ENCODE data around the gene AGAP3. TPM values are rescaled to one million over a fixed set of nuclear protein-coding genes. Genes with fewer than 3 reads are reported as not detected.

Gene AGAP3
- total RNA-seq, 1 experiment from 2014 or later: 115 TPM

- peaks cover 29% of the 10 kb centered on the region for H3K36me3 ChIP-seq (ENCODE audit: insufficient read depth, low read length, poor library complexity, severe bottlenecking)
- H3K27ac ChIP-seq (ENCODE audit: low read depth, low read length, poor library complexity, severe bottlenecking): no peak overlapping the region
- ChIA-PET CTCF (no interaction called here), POLR2A (ENCODE audit: low non-redundant PET) (no interaction called here)
- no peaks in the 10 kb centered on the region for H3K4me1 ChIP-seq (ENCODE audit: insufficient read depth, low read length, poor library complexity, severe bottlenecking)
- no peak for DNase-seq (ENCODE audit: low spot score)
- H3K9me3 ChIP-seq (ENCODE audit: low read depth, low read length, poor library complexity, severe bottlenecking): no peaks in the 10 kb centered on the region
- TF ChIP-seq CTCF (conservative IDR thresholded peaks at IDR 0.05; ENCODE audit: low read depth, low read length) (no peak), EZH2 (IDR thresholded peaks at IDR 0.05; ENCODE audit: borderline replicate concordance, low read depth, low read length, poor library complexity, severe bottlenecking) (no peak)
- intact Hi-C loops (cut with micrococcal nuclease; ENCODE audit: unreplicated experiment): no loop called here
- H3K4me3 ChIP-seq (ENCODE audit: low read depth, low read length, poor library complexity, severe bottlenecking): no peak overlapping the region
- no peaks in the 10 kb centered on the region for H3K27me3 ChIP-seq (replicated peaks; ENCODE audit: insufficient read depth, low read depth, low read length, poor library complexity)
- no TSS peak for BruUV-seq (replicated peaks)
Observed at GRCh38 chr7:151133986-151134742, 47.9 kb downstream of the AGAP3 start.

- TF ChIP-seq EZH2 (IDR thresholded peaks at IDR 0.05; ENCODE audit: borderline replicate concordance, low read depth, low read length, poor library complexity, severe bottlenecking) (no peak), CTCF (conservative IDR thresholded peaks at IDR 0.05; ENCODE audit: low read depth, low read length) (no peak)
- H3K27me3 ChIP-seq (replicated peaks; ENCODE audit: insufficient read depth, low read depth, low read length, poor library complexity): no peaks in the 10 kb centered on the region
- intact Hi-C loops (cut with micrococcal nuclease; ENCODE audit: unreplicated experiment): no loop called here
- BruUV-seq (replicated peaks): no TSS peak
- H3K9me3 ChIP-seq (ENCODE audit: low read depth, low read length, poor library complexity, severe bottlenecking): no peaks in the 10 kb centered on the region
- ChIA-PET CTCF (no interaction called here), POLR2A (ENCODE audit: low non-redundant PET) (no interaction called here)
- H3K4me3 ChIP-seq (ENCODE audit: low read depth, low read length, poor library complexity, severe bottlenecking): no peak overlapping the region
- no peak for DNase-seq (ENCODE audit: low spot score)
- no peak overlapping the region for H3K27ac ChIP-seq (ENCODE audit: low read depth, low read length, poor library complexity, severe bottlenecking)
- no peaks in the 10 kb centered on the region for H3K4me1 ChIP-seq (ENCODE audit: insufficient read depth, low read length, poor library complexity, severe bottlenecking)
- peaks cover 23% of the 10 kb centered on the region for H3K36me3 ChIP-seq (ENCODE audit: insufficient read depth, low read length, poor library complexity, severe bottlenecking)
Observed at GRCh38 chr7:151134743-151135524, 48.7 kb downstream of the AGAP3 start.

GRCh38 chr7:151135525-151135845 is 49.2 kb downstream of the AGAP3 start:
- H3K36me3 ChIP-seq (ENCODE audit: insufficient read depth, low read length, poor library complexity, severe bottlenecking): peaks cover 18% of the 10 kb centered on the region
- no peaks in the 10 kb centered on the region for H3K27me3 ChIP-seq (replicated peaks; ENCODE audit: insufficient read depth, low read depth, low read length, poor library complexity)
- H3K27ac ChIP-seq (ENCODE audit: low read depth, low read length, poor library complexity, severe bottlenecking): no peak overlapping the region
- ChIA-PET POLR2A (ENCODE audit: low non-redundant PET) (no interaction called here), CTCF (no interaction called here)
- TF ChIP-seq CTCF (conservative IDR thresholded peaks at IDR 0.05; ENCODE audit: low read depth, low read length): no peak
- TF ChIP-seq EZH2 (IDR thresholded peaks at IDR 0.05; ENCODE audit: borderline replicate concordance, low read depth, low read length, poor library complexity, severe bottlenecking): no peak
- no peak overlapping the region for H3K4me3 ChIP-seq (ENCODE audit: low read depth, low read length, poor library complexity, severe bottlenecking)
- no peaks in the 10 kb centered on the region for H3K9me3 ChIP-seq (ENCODE audit: low read depth, low read length, poor library complexity, severe bottlenecking)
- intact Hi-C loops (cut with micrococcal nuclease; ENCODE audit: unreplicated experiment): no loop called here
- no TSS peak for BruUV-seq (replicated peaks)
- no peak for DNase-seq (ENCODE audit: low spot score)
- no peaks in the 10 kb centered on the region for H3K4me1 ChIP-seq (ENCODE audit: insufficient read depth, low read length, poor library complexity, severe bottlenecking)
